Spleen (tissue), 7 donors: ENCODE data around the gene PERP.

Source experiments
- CTCF ChIP-seq, 11 experiments: fragments of 200-600 bp in 7 of 11; fragments of 450-650 bp in 4 of 11; sonication (generic) in 4 of 11; IDR thresholded peaks in 8 of 11; conservative IDR thresholded peaks in 3 of 11; 1 replicate in 7 of 11; 2 replicates in 4 of 11; pipeline versions ENCODE4 v1.4.0 to v1.8.0; 2016 to 2021; ENCODE audit warnings: antibody characterized with exemption in 11 of 11, inconsistent platforms in 4 of 11, mild to moderate bottlenecking in 1 of 11
- POLR2A ChIP-seq, 3 donors: fragments of 450-650 bp; IDR thresholded peaks; one replicate each; pipeline ENCODE4 v1.5.1; 2017; ENCODE audit warnings: antibody characterized with exemption in 3 of 3, mild to moderate bottlenecking in 1 of 3
- donor health status: DM: no; HTN: no; CAD: no; lungs with moderate emphysema.
- donor health status: DM: no; HTN: no; CAD: no.
- donor health status: DM: no; HTN: no; CAD: no.

GRCh38 chr6:138087593-138088325 lies 19.5 kb downstream of the PERP start:
- TF ChIP-seq CTCF (IDR thresholded peaks at IDR 0.05 in 8 of 11, conservative IDR thresholded peaks at IDR 0.05 in 3 of 11): no peak
- TF ChIP-seq POLR2A (IDR thresholded peaks at IDR 0.05): no peak
